GM12891 (cell line): ENCODE data around the gene C1orf226.

ENCODE experiments used
- POLR2A ChIP-seq: IDR thresholded peaks from 2 replicates; pipeline ENCODE4 v1.6.1; 2011; ENCODE audit warnings: low read depth, low read length, control low read depth
- TAF1 ChIP-seq: IDR thresholded peaks from 2 replicates; pipeline ENCODE4 v1.6.1; 2011; ENCODE audit warnings: low read depth, low read length, control low read depth

DNA sequence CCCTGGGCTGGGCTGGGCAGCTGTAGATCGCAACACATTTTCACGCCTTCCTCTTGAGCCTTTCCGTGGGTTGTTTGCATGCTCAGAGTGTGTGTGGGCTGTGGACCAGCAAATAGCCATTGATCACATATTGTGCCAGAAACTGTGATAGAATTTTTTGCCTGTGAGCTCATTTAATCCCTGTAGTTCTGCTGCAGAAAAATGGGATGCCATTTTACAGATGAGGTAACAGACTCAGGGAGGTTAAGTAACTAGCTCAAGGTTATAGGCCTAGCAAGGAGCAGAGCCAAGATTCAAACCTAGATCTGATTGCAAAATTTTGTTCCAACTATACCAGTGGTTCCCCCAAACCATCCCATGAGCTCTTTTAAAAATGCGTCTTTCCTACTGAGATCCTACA, 15.4 kb upstream of the C1orf226 start:
- TF ChIP-seq POLR2A: no peak
- TF ChIP-seq TAF1: no peak
